ENCODE results near the gene ATAD3C. TPM values are rescaled to one million over a fixed set of nuclear protein-coding genes. Genes with fewer than 3 reads are reported as not detected.

The ATAD3C gene
- total and polyA plus RNA-seq, 2 donors (not counting 3 experiments of a cell fraction or from before 2014, with no cell fraction given): 0.01 TPM; not detected in 1

GRCh38 chr1:1438531-1439381 lies 10.7 kb upstream of the ATAD3C start:
- CTCF ChIA-PET: interaction anchor here (1.6 to 4.4 kb wide), 3 partner anchors 9 to 40 kb away, joined by 7 to 31 read pairs (median 23); partner anchors contain the start of gene CCNL2
- no peak overlapping the region for H2AFZ ChIP-seq (ENCODE audit: low read depth, low read length)

More at GRCh38 chr1:1438531-1439381, 10.7 kb upstream of the ATAD3C start:
- BruUV-seq (replicated peaks): no TSS peak
- no peak overlapping the region for H3K27ac ChIP-seq (ENCODE audit: insufficient read depth, low read depth, low read length)
- no peak overlapping the region for H3K4me2 ChIP-seq (ENCODE audit: insufficient read depth, low read length)
- no peak for FAIRE-seq
- dilution Hi-C loops (cut with MboI; ENCODE audit: extremely low pct_ligation_motif_present, low sequenced_read_pairs) (no loop called here), intact Hi-C loops (cut with micrococcal nuclease) (no loop called here)
- POLR2A ChIA-PET: no interaction called here
- no peaks in the 10 kb centered on the region for H3K36me3 ChIP-seq (ENCODE audit: control insufficient read depth in 2 of 2, extremely low read depth in 1 of 2, insufficient read depth in 2 of 2, low read length in 2 of 2)
- H3K27me3 ChIP-seq (ENCODE audit: control insufficient read depth in 2 of 2, insufficient read depth in 2 of 2, low read length in 2 of 2): no peaks in the 10 kb centered on the region
- no peaks in the 10 kb centered on the region for H3K9me3 ChIP-seq (replicated peaks; ENCODE audit: control insufficient read depth, insufficient read depth, low read length)
- no peak overlapping the region for H3K9ac ChIP-seq (replicated peaks; ENCODE audit: extremely low read depth, insufficient read depth, low read length)
- H3K9me1 ChIP-seq (replicated peaks; ENCODE audit: control insufficient read depth, extremely low read depth, insufficient read depth, low read length): no peaks in the 10 kb centered on the region
- TF ChIP-seq POLR2AphosphoS5 (IDR thresholded peaks at IDR 0.05; ENCODE audit: insufficient read depth, low read depth, low read length): no peak
- TF ChIP-seq EZH2 (IDR thresholded peaks at IDR 0.05; ENCODE audit: borderline replicate concordance, low read depth, low read length, severe bottlenecking): no peak
- TF ChIP-seq POLR2A (IDR thresholded peaks at IDR 0.05; ENCODE audit: low read depth, low read length): no peak
- TF ChIP-seq JUN (IDR thresholded peaks at IDR 0.05; ENCODE audit: borderline replicate concordance, insufficient read depth, insufficient read length, low read depth): no peak
- TF ChIP-seq CTCF (IDR thresholded peaks at IDR 0.05; ENCODE audit: extremely low read depth in 1 of 2, insufficient read depth in 1 of 2, low read depth in 1 of 2, low read length in 2 of 2): no peak
- TF ChIP-seq GATA2 (IDR thresholded peaks at IDR 0.05; ENCODE audit: insufficient read depth, insufficient read length, low read depth, low read length): no peak
- no peak for TF ChIP-seq MYC (IDR thresholded peaks at IDR 0.05; ENCODE audit: low read depth, low read length)
- TF ChIP-seq MAX (IDR thresholded peaks at IDR 0.05; ENCODE audit: insufficient read depth, insufficient read length): no peak
- TF ChIP-seq FOS (IDR thresholded peaks at IDR 0.05; ENCODE audit: borderline replicate concordance, insufficient read depth, low read length): no peak
- no peaks in the 10 kb centered on the region for H4K20me1 ChIP-seq (replicated peaks; ENCODE audit: control insufficient read depth, extremely low read depth, insufficient read depth, low read length)
- no peak overlapping the region for H3K4me3 ChIP-seq (replicated peaks in 1 of 3; ENCODE audit: insufficient read depth in 1 of 3, low read depth in 1 of 3, low read length in 3 of 3)
- DNase-seq (ENCODE audit: low read depth, low spot score): no peak
- H3K4me1 ChIP-seq (ENCODE audit: control insufficient read depth, extremely low read depth, insufficient read depth, low read length): peaks cover 8% of the 10 kb centered on the region
- H3K79me2 ChIP-seq (ENCODE audit: control insufficient read depth, insufficient read depth, low read length): no peaks in the 10 kb centered on the region

Data from endothelial cell of umbilical vein (primary cell).